DMS153 (cell line): ENCODE results near the gene CNR2.
"Not testable (repeated sequence)": the region's sequence is repeated elsewhere in the genome, so short reads cannot be mapped to it uniquely, and the experiment has no call there.

Experiments
- DNase-seq: peaks from one replicate; lab custom pipeline; 2025; lab: John Stamatoyannopoulos, UW

Gene CNR2

GRCh38 chr1:23885222-23885621 lies 27.9 kb downstream of the CNR2 start:
- DNase-seq, result no peak

GRCh38 chr1:23882746-23883145 lies 30.4 kb downstream of the CNR2 start:
- DNase-seq, result no peak

GRCh38 chr1:23879809-23880208 lies 33.4 kb downstream of the CNR2 start:
- DNase-seq, result no peak

GRCh38 chr1:23878668-23879067 lies 34.5 kb downstream of the CNR2 start:
- no peak for DNase-seq

GRCh38 chr1:23875382-23875781 lies 37.8 kb downstream of the CNR2 start:
- DNase-seq, result no peak

GRCh38 chr1:23872421-23872820 lies 40.7 kb downstream of the CNR2 start:
- no peak for DNase-seq

GRCh38 chr1:23869051-23869450 lies 44.1 kb downstream of the CNR2 start:
- no peak for DNase-seq

- DNase-seq, result no peak
These were observed 44.6 kb downstream of the CNR2 start for GRCh38 chr1:23868557-23869016.

GRCh38 chr1:23867895-23868556 lies 45.1 kb downstream of the CNR2 start, which contains the start of gene FUCA1:
TSS of gene FUCA1 (minus strand) at chr1:23868290. CDS start at chr1:23868286, 4 bp downstream.
- peak; percentile 85 for DNase-seq

- DNase-seq, result no peak
These were observed 45.6 kb downstream of the CNR2 start for GRCh38 chr1:23867542-23867894.

- no peak for DNase-seq
These were observed 47.6 kb downstream of the CNR2 start for GRCh38 chr1:23865543-23865930.

GRCh38 chr1:23864801-23865542 lies 48.2 kb downstream of the CNR2 start:
- no peak for DNase-seq

- no peak for DNase-seq
These were observed 50.5 kb downstream of the CNR2 start for GRCh38 chr1:23862640-23863039.

GRCh38 chr1:23854568-23854967 lies 58.6 kb downstream of the CNR2 start:
- DNase-seq, result no peak

- DNase-seq, result not testable (repeated sequence)
These were observed 60.0 kb downstream of the CNR2 start for GRCh38 chr1:23853124-23853523.

- not testable (repeated sequence) for DNase-seq
These were observed 61.8 kb downstream of the CNR2 start for GRCh38 chr1:23851406-23851805.

GRCh38 chr1:23848673-23849616 lies 64.2 kb downstream of the CNR2 start:
- no peak for DNase-seq

GRCh38 chr1:23847482-23848095 lies 65.6 kb downstream of the CNR2 start:
- not testable (repeated sequence) for DNase-seq

- DNase-seq, result no peak
These were observed 68.0 kb downstream of the CNR2 start for GRCh38 chr1:23845163-23845562.

GRCh38 chr1:23843644-23844043 lies 69.5 kb downstream of the CNR2 start:
- no peak for DNase-seq

- no peak for DNase-seq
These were observed 74.7 kb downstream of the CNR2 start for GRCh38 chr1:23838401-23838866.

- DNase-seq, result no peak
These were observed 75.3 kb downstream of the CNR2 start for GRCh38 chr1:23837908-23838307.
